WTC11 (cell line): ENCODE results near the gene TMEFF2.

Source experiments
- CTCF ChIP-seq: fragments of 200-600 bp; IDR thresholded peaks from 2 replicates; pipeline ENCODE4 v1.8.0; 2022; ENCODE audit warnings: antibody characterized with exemption
- FOXJ3 ChIP-seq: sonication (generic); formaldehyde crosslinking; IDR thresholded peaks from 2 replicates; pipeline ENCODE4 v1.9.0; 2021; ENCODE audit warnings: missing genetic modification reagents, mild to moderate bottlenecking, borderline replicate concordance
- FOXP1 ChIP-seq: sonication (generic); formaldehyde crosslinking; IDR thresholded peaks from 2 replicates; pipeline ENCODE4 v1.8.0; 2022; ENCODE audit warnings: missing genetic modification reagents, mild to moderate bottlenecking, moderate library complexity, borderline replicate concordance
- MAX ChIP-seq: sonication (generic); formaldehyde crosslinking; IDR thresholded peaks from 2 replicates; pipeline ENCODE4 v1.8.0; 2022; ENCODE audit warnings: mild to moderate bottlenecking, missing genetic modification reagents
- NFE2L1 ChIP-seq: sonication (generic); formaldehyde crosslinking; IDR thresholded peaks from 2 replicates; pipeline ENCODE4 v1.8.1; 2023; ENCODE audit warnings: missing genetic modification reagents
- NR2C2 ChIP-seq: sonication (generic); formaldehyde crosslinking; IDR thresholded peaks from 2 replicates; pipeline ENCODE4 v1.8.0; 2022; ENCODE audit warnings: mild to moderate bottlenecking, missing genetic modification reagents
- ZNF423 ChIP-seq: fragments of 250-450 bp; sonication (Bioruptor Pico); IDR thresholded peaks from 2 replicates; pipeline ENCODE4 v2.1.2; 2022; ENCODE audit warnings: mild to moderate bottlenecking, moderate library complexity
- TF ChIP-seq, protein P1 (sequence below): sonication (generic); formaldehyde crosslinking; IDR thresholded peaks from 2 replicates; pipeline ENCODE4 v1.8.1; 2023; ENCODE audit warnings: mild to moderate bottlenecking, moderate library complexity, missing genetic modification reagents
- TF ChIP-seq, protein P2 (sequence below): sonication (generic); formaldehyde crosslinking; IDR thresholded peaks from 2 replicates; pipeline ENCODE4 v1.8.1; 2023; ENCODE audit warnings: mild to moderate bottlenecking, missing genetic modification reagents

GRCh38 chr2:192002418-192002817 lies 192.3 kb downstream of the TMEFF2 start:
- TF ChIP-seq FOXJ3 (CRISPR knock-in tag) (no peak), CTCF (no peak), ZNF423 (no peak), MAX (CRISPR knock-in tag) (no peak), NR2C2 (CRISPR knock-in tag) (no peak), NFE2L1 (CRISPR knock-in tag) (no peak), FOXP1 (CRISPR knock-in tag) (no peak)
- TF ChIP-seq, protein P1, sequence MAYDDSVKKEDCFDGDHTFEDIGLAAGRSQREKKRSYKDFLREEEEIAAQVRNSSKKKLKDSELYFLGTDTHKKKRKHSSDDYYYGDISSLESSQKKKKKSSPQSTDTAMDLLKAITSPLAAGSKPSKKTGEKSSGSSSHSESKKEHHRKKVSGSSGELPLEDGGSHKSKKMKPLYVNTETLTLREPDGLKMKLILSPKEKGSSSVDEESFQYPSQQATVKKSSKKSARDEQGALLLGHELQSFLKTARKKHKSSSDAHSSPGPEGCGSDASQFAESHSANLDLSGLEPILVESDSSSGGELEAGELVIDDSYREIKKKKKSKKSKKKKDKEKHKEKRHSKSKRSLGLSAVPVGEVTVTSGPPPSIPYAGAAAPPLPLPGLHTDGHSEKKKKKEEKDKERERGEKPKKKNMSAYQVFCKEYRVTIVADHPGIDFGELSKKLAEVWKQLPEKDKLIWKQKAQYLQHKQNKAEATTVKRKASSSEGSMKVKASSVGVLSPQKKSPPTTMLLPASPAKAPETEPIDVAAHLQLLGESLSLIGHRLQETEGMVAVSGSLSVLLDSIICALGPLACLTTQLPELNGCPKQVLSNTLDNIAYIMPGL (CRISPR knock-in tag), result no peak
- TF ChIP-seq, protein P2, sequence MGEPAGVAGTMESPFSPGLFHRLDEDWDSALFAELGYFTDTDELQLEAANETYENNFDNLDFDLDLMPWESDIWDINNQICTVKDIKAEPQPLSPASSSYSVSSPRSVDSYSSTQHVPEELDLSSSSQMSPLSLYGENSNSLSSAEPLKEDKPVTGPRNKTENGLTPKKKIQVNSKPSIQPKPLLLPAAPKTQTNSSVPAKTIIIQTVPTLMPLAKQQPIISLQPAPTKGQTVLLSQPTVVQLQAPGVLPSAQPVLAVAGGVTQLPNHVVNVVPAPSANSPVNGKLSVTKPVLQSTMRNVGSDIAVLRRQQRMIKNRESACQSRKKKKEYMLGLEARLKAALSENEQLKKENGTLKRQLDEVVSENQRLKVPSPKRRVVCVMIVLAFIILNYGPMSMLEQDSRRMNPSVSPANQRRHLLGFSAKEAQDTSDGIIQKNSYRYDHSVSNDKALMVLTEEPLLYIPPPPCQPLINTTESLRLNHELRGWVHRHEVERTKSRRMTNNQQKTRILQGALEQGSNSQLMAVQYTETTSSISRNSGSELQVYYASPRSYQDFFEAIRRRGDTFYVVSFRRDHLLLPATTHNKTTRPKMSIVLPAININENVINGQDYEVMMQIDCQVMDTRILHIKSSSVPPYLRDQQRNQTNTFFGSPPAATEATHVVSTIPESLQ (CRISPR knock-in tag), result no peak
